Activated CD4-positive, alpha-beta T cell treated with anti-CD3 and anti-CD28 coated beads, Interleukin-2, Interleukin-6, amounts not matched to agents 100 ng/mL and 50 ng/mL, durations not matched to agents 16 hours and 8 hours (primary cell): ENCODE measurements around the gene TMEFF1.

ENCODE experiments used
- DNase-seq: peaks from one replicate; pipeline ENCODE4 v3.0.0-alpha.2; 2020

TMEFF1 gene

GRCh38 chr9:100447041-100447440, 25.9 kb upstream of the TMEFF1 start:
- no peak for DNase-seq

GRCh38 chr9:100448266-100448665, 24.7 kb upstream of the TMEFF1 start:
- no peak for DNase-seq

GRCh38 chr9:100449420-100449819, 23.5 kb upstream of the TMEFF1 start:
- no peak for DNase-seq

GRCh38 chr9:100452894-100453293, 20.1 kb upstream of the TMEFF1 start:
- no peak for DNase-seq

GRCh38 chr9:100455470-100455869, 17.5 kb upstream of the TMEFF1 start:
- no peak for DNase-seq

GRCh38 chr9:100457517-100457916, 15.4 kb upstream of the TMEFF1 start:
- DNase-seq: no peak

- DNase-seq: no peak
Observed at GRCh38 chr9:100459963-100460362, 13.0 kb upstream of the TMEFF1 start.

GRCh38 chr9:100465274-100465673, 7.7 kb upstream of the TMEFF1 start:
- DNase-seq: no peak

- no peak for DNase-seq
Observed at GRCh38 chr9:100465761-100466160, 7.2 kb upstream of the TMEFF1 start.

GRCh38 chr9:100466171-100466828, 6.6 kb upstream of the TMEFF1 start:
- no peak for DNase-seq

- DNase-seq: no peak
Observed at GRCh38 chr9:100466829-100467221, 6.1 kb upstream of the TMEFF1 start.

GRCh38 chr9:100468041-100468440, 4.9 kb upstream of the TMEFF1 start:
- no peak for DNase-seq

GRCh38 chr9:100472268-100472667, 681 bp upstream of the TMEFF1 start:
- DNase-seq: no peak

GRCh38 chr9:100473276-100474081, 530 bp downstream of the TMEFF1 start:
- DNase-seq: peak; percentile 32

- no peak for DNase-seq
Observed at GRCh38 chr9:100474082-100474923, 1.4 kb downstream of the TMEFF1 start.

- DNase-seq: no peak
Observed at GRCh38 chr9:100474924-100475276, 2.0 kb downstream of the TMEFF1 start.

- DNase-seq: no peak
Observed at GRCh38 chr9:100477241-100477640, 4.3 kb downstream of the TMEFF1 start.

GRCh38 chr9:100478192-100478591, 5.2 kb downstream of the TMEFF1 start:
- DNase-seq: no peak

- no peak for DNase-seq
Observed at GRCh38 chr9:100479820-100480219, 6.9 kb downstream of the TMEFF1 start.

GRCh38 chr9:100485196-100485595, 12.2 kb downstream of the TMEFF1 start:
- no peak for DNase-seq

GRCh38 chr9:100486479-100487176, 13.7 kb downstream of the TMEFF1 start:
- DNase-seq: no peak

GRCh38 chr9:100488177-100488576, 15.2 kb downstream of the TMEFF1 start:
- no peak for DNase-seq

GRCh38 chr9:100489836-100490235, 16.9 kb downstream of the TMEFF1 start:
- no peak for DNase-seq
